OCI-LY3 (cell line): ENCODE data around the gene CHRDL1.

ENCODE experiments used
- H2AFZ ChIP-seq: fragments of 200-600, 300-600 bp; shearing (Covaris generic); 2 replicates; pipeline ENCODE4 v1.6.0; 2014; ENCODE audit warnings: antibody characterized with exemption, low read depth, low read length
- H3K27ac ChIP-seq: fragments of 200-600, 300-600 bp; sonication (generic); 2 replicates; pipeline ENCODE4 v1.5.1; 2014; ENCODE audit warnings: mild to moderate bottlenecking, low read length, moderate library complexity, mixed read lengths
- H3K27me3 ChIP-seq: fragments of 200-600, 300-600 bp; sonication (generic); 2 replicates; pipeline ENCODE4 v1.6.1; 2014; ENCODE audit warnings: low read depth, low read length, mixed read lengths
- H3K36me3 ChIP-seq: fragments of 200-600, 300-600 bp; sonication (generic); replicated peaks from 2 replicates; pipeline ENCODE3; 2014; ENCODE audit warnings: low read depth, low read length, mixed read lengths
- H3K4me1 ChIP-seq: fragments of 300-600, 200-600 bp; sonication (generic); 2 replicates; pipeline ENCODE4 v1.6.1; 2014; ENCODE audit warnings: low read length, mixed read lengths
- H3K4me2 ChIP-seq: fragments of 200-600, 300-600 bp; sonication (generic); 2 replicates; pipeline ENCODE4 v1.6.1; 2014; ENCODE audit warnings: low read length, mixed read lengths
- H3K4me3 ChIP-seq: fragments of 300-600, 200-600 bp; sonication (generic); 2 replicates; pipeline ENCODE4 v1.5.1; 2014; ENCODE audit warnings: antibody characterized with exemption, mild to moderate bottlenecking, low read length, moderate library complexity
- H3K79me2 ChIP-seq: fragments of 300-600, 200-600 bp; shearing (Covaris generic); 2 replicates; pipeline ENCODE4 v1.6.1; 2014; ENCODE audit warnings: mild to moderate bottlenecking, low read length, mixed read lengths
- H3K9ac ChIP-seq: fragments of 300-600, 200-600 bp; shearing (Covaris generic); 2 replicates; pipeline ENCODE4 v1.6.0; 2014; ENCODE audit warnings: mild to moderate bottlenecking, low read length, moderate library complexity
- H3K9me3 ChIP-seq: fragments of 200-600, 300-600 bp; shearing (Covaris generic); 2 replicates; pipeline ENCODE4 v1.6.1; 2014; ENCODE audit warnings: low read length, mixed read lengths; ENCODE audit not compliant: insufficient read depth
- H4K20me1 ChIP-seq: fragments of 200-600, 300-600 bp; sonication (generic); 2 replicates; pipeline ENCODE4 v1.6.1; 2016; ENCODE audit warnings: low read length, mixed read lengths; ENCODE audit not compliant: insufficient read depth
- EZH2phosphoT487 ChIP-seq: fragments of 200-600 bp; shearing (Covaris generic); IDR thresholded peaks from 2 replicates; pipeline ENCODE4 v1.6.1; 2018; ENCODE audit warnings: antibody characterized with exemption, mixed run types, low read depth
- TF ChIP-seq, protein P1 (sequence below): fragments of 200-600, 300-600 bp; sonication (generic); IDR thresholded peaks from 2 replicates; pipeline ENCODE4 v1.5.1; 2014; ENCODE audit warnings: antibody characterized with exemption, low read length, low read depth

Gene CHRDL1

GRCh38 chrX:110734271-110734670 lies 61.3 kb downstream of the CHRDL1 start:
- no peaks in the 10 kb centered on the region for H3K27me3 ChIP-seq
- H3K27ac ChIP-seq = no peak overlapping the region
- H3K4me2 ChIP-seq = no peak overlapping the region

DNA sequence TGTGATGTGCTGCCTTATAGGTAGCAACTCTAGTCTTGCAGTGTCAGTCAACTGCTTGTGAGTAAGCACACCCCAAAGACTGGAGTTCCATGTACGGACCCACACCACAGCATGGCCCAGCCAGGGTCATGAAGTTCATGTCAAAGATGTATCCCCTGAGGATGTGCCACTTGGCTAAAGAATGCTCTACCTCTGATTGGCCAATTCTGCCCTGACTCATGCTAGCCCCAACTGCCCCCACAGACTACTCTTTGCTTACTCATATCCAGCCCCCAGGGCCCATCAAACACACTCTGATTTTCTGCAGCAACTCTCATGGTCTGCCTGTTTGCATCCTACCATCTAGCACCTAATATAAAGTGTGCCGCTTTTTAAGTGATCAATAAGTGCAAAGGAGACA lies 62.5 kb downstream of the CHRDL1 start:
- TF ChIP-seq, protein P1, sequence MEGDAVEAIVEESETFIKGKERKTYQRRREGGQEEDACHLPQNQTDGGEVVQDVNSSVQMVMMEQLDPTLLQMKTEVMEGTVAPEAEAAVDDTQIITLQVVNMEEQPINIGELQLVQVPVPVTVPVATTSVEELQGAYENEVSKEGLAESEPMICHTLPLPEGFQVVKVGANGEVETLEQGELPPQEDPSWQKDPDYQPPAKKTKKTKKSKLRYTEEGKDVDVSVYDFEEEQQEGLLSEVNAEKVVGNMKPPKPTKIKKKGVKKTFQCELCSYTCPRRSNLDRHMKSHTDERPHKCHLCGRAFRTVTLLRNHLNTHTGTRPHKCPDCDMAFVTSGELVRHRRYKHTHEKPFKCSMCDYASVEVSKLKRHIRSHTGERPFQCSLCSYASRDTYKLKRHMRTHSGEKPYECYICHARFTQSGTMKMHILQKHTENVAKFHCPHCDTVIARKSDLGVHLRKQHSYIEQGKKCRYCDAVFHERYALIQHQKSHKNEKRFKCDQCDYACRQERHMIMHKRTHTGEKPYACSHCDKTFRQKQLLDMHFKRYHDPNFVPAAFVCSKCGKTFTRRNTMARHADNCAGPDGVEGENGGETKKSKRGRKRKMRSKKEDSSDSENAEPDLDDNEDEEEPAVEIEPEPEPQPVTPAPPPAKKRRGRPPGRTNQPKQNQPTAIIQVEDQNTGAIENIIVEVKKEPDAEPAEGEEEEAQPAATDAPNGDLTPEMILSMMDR = no peak
- TF ChIP-seq EZH2phosphoT487 = no peak
- Histone ChIP-seq H4K20me1 (no peaks in the 10 kb centered on the region), H3K9ac (no peak overlapping the region), H3K9me3 (no peaks in the 10 kb centered on the region), H3K36me3 (no peaks in the 10 kb centered on the region), H3K79me2 (no peaks in the 10 kb centered on the region), H2AFZ (no peak overlapping the region), H3K4me1 (peaks cover 20% of the 10 kb centered on the region), H3K4me2 (no peak overlapping the region), H3K4me3 (no peak overlapping the region), H3K27me3 (no peaks in the 10 kb centered on the region), H3K27ac (no peak overlapping the region)

More at GRCh38 chrX:110734271-110734670, 61.3 kb downstream of the CHRDL1 start:
- Histone ChIP-seq H3K4me1 (peaks cover 20% of the 10 kb centered on the region), H3K9me3 (no peaks in the 10 kb centered on the region), H4K20me1 (no peaks in the 10 kb centered on the region), H3K4me3 (no peak overlapping the region), H2AFZ (no peak overlapping the region), H3K9ac (no peak overlapping the region), H3K79me2 (no peaks in the 10 kb centered on the region), H3K36me3 (no peaks in the 10 kb centered on the region)
- TF ChIP-seq EZH2phosphoT487 = no peak
- TF ChIP-seq, protein P1 = no peak

GRCh38 chrX:110732266-110732665 lies 63.4 kb downstream of the CHRDL1 start:
- Histone ChIP-seq H3K4me2 (no peak overlapping the region), H3K27ac (no peak overlapping the region), H3K79me2 (no peaks in the 10 kb centered on the region), H4K20me1 (no peaks in the 10 kb centered on the region), H3K9ac (no peak overlapping the region), H3K9me3 (no peaks in the 10 kb centered on the region), H3K36me3 (no peaks in the 10 kb centered on the region), H2AFZ (no peak overlapping the region), H3K27me3 (no peaks in the 10 kb centered on the region), H3K4me1 (peaks cover 20% of the 10 kb centered on the region), H3K4me3 (no peak overlapping the region)
- TF ChIP-seq, protein P1 = no peak
- no peak for TF ChIP-seq EZH2phosphoT487

GRCh38 chrX:110723844-110724243 lies 71.8 kb downstream of the CHRDL1 start:
- Histone ChIP-seq H3K27ac (no peak overlapping the region), H3K4me1 (peaks cover 8% of the 10 kb centered on the region), H3K4me2 (no peak overlapping the region), H3K9me3 (no peaks in the 10 kb centered on the region), H3K27me3 (no peaks in the 10 kb centered on the region), H2AFZ (no peak overlapping the region), H4K20me1 (no peaks in the 10 kb centered on the region), H3K79me2 (no peaks in the 10 kb centered on the region), H3K9ac (no peak overlapping the region), H3K4me3 (no peak overlapping the region), H3K36me3 (no peaks in the 10 kb centered on the region)
- no peak for TF ChIP-seq EZH2phosphoT487
- TF ChIP-seq, protein P1 = no peak
